Measurements from ENCODE around the gene MLC1. TPM values are rescaled to one million over a fixed set of nuclear protein-coding genes. Genes with fewer than 3 reads are reported as not detected.

The MLC1 gene
- total RNA-seq, 1 donor from 2014 or later, result not detected

GRCh38 chr22:50074551-50075530 lies 10.4 kb downstream of the MLC1 start:
- TF ChIP-seq CTCF (IDR thresholded peaks at IDR 0.05; ENCODE audit: unreplicated experiment), result no peak
- Mint-ChIP-seq H3K27ac (no peak overlapping the region), H3K4me3 (ENCODE audit: low read depth) (no peak overlapping the region), H3K36me3 (ENCODE audit: insufficient read depth) (no peaks in the 10 kb centered on the region), H3K9me3 (ENCODE audit: low read depth) (no peaks in the 10 kb centered on the region), H3K4me1 (ENCODE audit: low read depth) (no peaks in the 10 kb centered on the region), H3K27me3 (peaks cover 8% of the 10 kb centered on the region)
- DNase-seq (ENCODE audit: low spot score, unreplicated experiment), result no peak

- Mint-ChIP-seq H3K27ac (no peak overlapping the region), H3K4me3 (ENCODE audit: low read depth) (no peak overlapping the region), H3K4me1 (ENCODE audit: low read depth) (no peaks in the 10 kb centered on the region), H3K9me3 (ENCODE audit: low read depth) (no peaks in the 10 kb centered on the region), H3K27me3 (peaks cover 8% of the 10 kb centered on the region), H3K36me3 (ENCODE audit: insufficient read depth) (no peaks in the 10 kb centered on the region)
- no peak for TF ChIP-seq CTCF (IDR thresholded peaks at IDR 0.05; ENCODE audit: unreplicated experiment)
- no peak for DNase-seq (ENCODE audit: low spot score, unreplicated experiment)
Measured at GRCh38 chr22:50074056-50074455, 11.2 kb downstream of the MLC1 start.

- no peak for DNase-seq (ENCODE audit: low spot score, unreplicated experiment)
- no peak overlapping the region for H3K27ac Mint-ChIP-seq
- peaks cover 8% of the 10 kb centered on the region for H3K27me3 Mint-ChIP-seq
- no peak for TF ChIP-seq CTCF (IDR thresholded peaks at IDR 0.05; ENCODE audit: unreplicated experiment)
- H3K4me3 Mint-ChIP-seq (ENCODE audit: low read depth), result no peak overlapping the region
- no peaks in the 10 kb centered on the region for H3K9me3 Mint-ChIP-seq (ENCODE audit: low read depth)
- no peaks in the 10 kb centered on the region for H3K36me3 Mint-ChIP-seq (ENCODE audit: insufficient read depth)
- no peaks in the 10 kb centered on the region for H3K4me1 Mint-ChIP-seq (ENCODE audit: low read depth)
Measured at GRCh38 chr22:50072714-50073538, 12.3 kb downstream of the MLC1 start.

GRCh38 chr22:50072167-50072555 lies 13.1 kb downstream of the MLC1 start:
- Mint-ChIP-seq H3K27me3 (peaks cover 11% of the 10 kb centered on the region), H3K36me3 (ENCODE audit: insufficient read depth) (no peaks in the 10 kb centered on the region), H3K27ac (no peak overlapping the region), H3K4me3 (ENCODE audit: low read depth) (no peak overlapping the region), H3K9me3 (ENCODE audit: low read depth) (no peaks in the 10 kb centered on the region), H3K4me1 (ENCODE audit: low read depth) (no peaks in the 10 kb centered on the region)
- no peak for DNase-seq (ENCODE audit: low spot score, unreplicated experiment)
- no peak for TF ChIP-seq CTCF (IDR thresholded peaks at IDR 0.05; ENCODE audit: unreplicated experiment)

GRCh38 chr22:50071432-50072166 lies 13.6 kb downstream of the MLC1 start:
- no peak for DNase-seq (ENCODE audit: low spot score, unreplicated experiment)

More at GRCh38 chr22:50071432-50072166, 13.6 kb downstream of the MLC1 start:
- no peak overlapping the region for H3K27ac Mint-ChIP-seq
- H3K4me3 Mint-ChIP-seq (ENCODE audit: low read depth), result no peak overlapping the region
- peaks cover 10% of the 10 kb centered on the region for H3K27me3 Mint-ChIP-seq
- TF ChIP-seq CTCF (IDR thresholded peaks at IDR 0.05; ENCODE audit: unreplicated experiment), result no peak
- H3K9me3 Mint-ChIP-seq (ENCODE audit: low read depth), result no peaks in the 10 kb centered on the region
- no peaks in the 10 kb centered on the region for H3K4me1 Mint-ChIP-seq (ENCODE audit: low read depth)
- H3K36me3 Mint-ChIP-seq (ENCODE audit: insufficient read depth), result no peaks in the 10 kb centered on the region
